GM18868 (cell line): ENCODE measurements around the gene MYO1F.

Experiments
- ATAC-seq: cut with Tn5 transposase; IDR thresholded peaks from one replicate; pipeline ENCODE4 v1.9.1; 2021; ENCODE audit warnings: mild to moderate bottlenecking, moderate library complexity; ENCODE audit not compliant: unreplicated experiment

MYO1F gene

GRCh38 chr19:8499048-8499833 is 78.0 kb downstream of the MYO1F start:
- no peak for ATAC-seq

- no peak for ATAC-seq
These were observed 78.9 kb downstream of the MYO1F start for GRCh38 chr19:8498295-8498694.

- no peak for ATAC-seq
These were observed 83.1 kb downstream of the MYO1F start for GRCh38 chr19:8494158-8494557.

- ATAC-seq: no peak
These were observed 85.7 kb downstream of the MYO1F start for GRCh38 chr19:8491574-8491973.

- ATAC-seq: no peak
These were observed 86.4 kb downstream of the MYO1F start for GRCh38 chr19:8490873-8491272.

- ATAC-seq: no peak
These were observed 86.9 kb downstream of the MYO1F start for GRCh38 chr19:8490395-8490760.

GRCh38 chr19:8489561-8490394 is 87.5 kb downstream of the MYO1F start:
- no peak for ATAC-seq

GRCh38 chr19:8488365-8488764 is 88.9 kb downstream of the MYO1F start:
- no peak for ATAC-seq

- no peak for ATAC-seq
These were observed 89.9 kb downstream of the MYO1F start for GRCh38 chr19:8487137-8487851.

- no peak for ATAC-seq
These were observed 90.5 kb downstream of the MYO1F start for GRCh38 chr19:8486661-8487136.

- no peak for ATAC-seq
These were observed 91.5 kb downstream of the MYO1F start for GRCh38 chr19:8485561-8486371.

GRCh38 chr19:8484331-8484894 is 92.8 kb downstream of the MYO1F start:
- no peak for ATAC-seq

- ATAC-seq: no peak
These were observed 94.1 kb downstream of the MYO1F start for GRCh38 chr19:8483165-8483564.

- no peak for ATAC-seq
These were observed 94.5 kb downstream of the MYO1F start for GRCh38 chr19:8482696-8483095.

GRCh38 chr19:8481616-8482015 is 95.6 kb downstream of the MYO1F start:
- ATAC-seq: no peak

GRCh38 chr19:8481201-8481600 is 96.0 kb downstream of the MYO1F start:
- no peak for ATAC-seq

GRCh38 chr19:8478598-8478997 is 98.6 kb downstream of the MYO1F start:
- ATAC-seq: no peak

GRCh38 chr19:8477889-8478288 is 99.4 kb downstream of the MYO1F start:
- ATAC-seq: no peak

- ATAC-seq: no peak
These were observed 100.7 kb downstream of the MYO1F start for GRCh38 chr19:8476524-8476923.

GRCh38 chr19:8475005-8475404 is 102.2 kb downstream of the MYO1F start:
- no peak for ATAC-seq
